HL-60 (cell line): Measurements from ENCODE around the gene LHX2.

Source experiments
- DNase-seq, 2 experiments: peaks; one replicate each; pipeline ENCODE4 v3.0.0-alpha.2; 2010 to 2020; ENCODE audit warnings: low read depth in 1 of 2, low spot score in 1 of 2
- H3K27ac ChIP-seq: fragments of 250-450 bp; sonication (Bioruptor Pico); replicated peaks from 2 replicates; pipeline ENCODE4 v1.5.1; 2020; ENCODE audit warnings: mild to moderate bottlenecking, moderate library complexity
- H3K27me3 ChIP-seq: fragments of 250-450 bp; sonication (Bioruptor Pico); 2 replicates; pipeline ENCODE4 v1.5.1; 2021; ENCODE audit warnings: mild to moderate bottlenecking, moderate library complexity; ENCODE audit not compliant: insufficient read depth, poor library complexity, severe bottlenecking
- H3K4me3 ChIP-seq: replicated peaks from 2 replicates; pipeline ENCODE4 v1.5.1; 2011; ENCODE audit warnings: mild to moderate bottlenecking, control low read depth, low read length; ENCODE audit not compliant: insufficient read depth
- GABPA ChIP-seq: IDR thresholded peaks from 2 replicates; pipeline ENCODE4 v1.6.1; 2012; ENCODE audit warnings: low read depth
- POLR2AphosphoS5 ChIP-seq: IDR thresholded peaks from 2 replicates; pipeline ENCODE4 v1.6.1; 2012; ENCODE audit warnings: low read depth
- SPI1 ChIP-seq: IDR thresholded peaks from 2 replicates; pipeline ENCODE4 v1.6.1; 2012; ENCODE audit warnings: low read depth, mild to moderate bottlenecking, borderline replicate concordance
- TF ChIP-seq, protein P1 (sequence below): IDR thresholded peaks from 2 replicates; pipeline ENCODE4 v1.6.1; 2012; ENCODE audit warnings: low read depth; ENCODE audit not compliant: insufficient replicate concordance
- TF ChIP-seq, protein P2 (sequence below): IDR thresholded peaks from one replicate; pipeline ENCODE4 v1.5.1; 2011; ENCODE audit warnings: low read length, control low read depth, inconsistent platforms; ENCODE audit not compliant: insufficient read depth

LHX2 gene

DNA sequence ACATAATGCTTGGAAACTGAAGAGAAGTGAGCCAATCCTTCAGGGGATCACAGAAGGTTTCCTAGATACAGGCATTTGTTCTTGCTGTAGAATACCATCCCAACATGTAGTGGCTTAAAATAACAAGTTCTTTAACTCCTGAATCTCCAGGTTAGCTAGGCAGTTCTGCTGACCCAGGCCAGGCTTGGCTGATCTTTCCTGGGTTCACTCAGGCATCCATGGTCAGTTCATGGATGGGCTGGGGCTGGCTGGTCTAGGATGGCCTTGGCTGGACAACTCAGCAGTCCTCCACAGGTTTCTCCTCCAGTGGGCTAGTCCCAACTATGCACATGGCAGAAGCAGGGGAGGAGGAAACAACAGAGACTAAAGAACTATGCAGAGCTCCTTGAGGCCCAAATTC is 44.2 kb upstream of the LHX2 start:
- Histone ChIP-seq H3K27ac (no peak overlapping the region), H3K4me3 (no peak overlapping the region), H3K27me3 (no peaks in the 10 kb centered on the region)
- no peak for DNase-seq
- TF ChIP-seq, protein P1, sequence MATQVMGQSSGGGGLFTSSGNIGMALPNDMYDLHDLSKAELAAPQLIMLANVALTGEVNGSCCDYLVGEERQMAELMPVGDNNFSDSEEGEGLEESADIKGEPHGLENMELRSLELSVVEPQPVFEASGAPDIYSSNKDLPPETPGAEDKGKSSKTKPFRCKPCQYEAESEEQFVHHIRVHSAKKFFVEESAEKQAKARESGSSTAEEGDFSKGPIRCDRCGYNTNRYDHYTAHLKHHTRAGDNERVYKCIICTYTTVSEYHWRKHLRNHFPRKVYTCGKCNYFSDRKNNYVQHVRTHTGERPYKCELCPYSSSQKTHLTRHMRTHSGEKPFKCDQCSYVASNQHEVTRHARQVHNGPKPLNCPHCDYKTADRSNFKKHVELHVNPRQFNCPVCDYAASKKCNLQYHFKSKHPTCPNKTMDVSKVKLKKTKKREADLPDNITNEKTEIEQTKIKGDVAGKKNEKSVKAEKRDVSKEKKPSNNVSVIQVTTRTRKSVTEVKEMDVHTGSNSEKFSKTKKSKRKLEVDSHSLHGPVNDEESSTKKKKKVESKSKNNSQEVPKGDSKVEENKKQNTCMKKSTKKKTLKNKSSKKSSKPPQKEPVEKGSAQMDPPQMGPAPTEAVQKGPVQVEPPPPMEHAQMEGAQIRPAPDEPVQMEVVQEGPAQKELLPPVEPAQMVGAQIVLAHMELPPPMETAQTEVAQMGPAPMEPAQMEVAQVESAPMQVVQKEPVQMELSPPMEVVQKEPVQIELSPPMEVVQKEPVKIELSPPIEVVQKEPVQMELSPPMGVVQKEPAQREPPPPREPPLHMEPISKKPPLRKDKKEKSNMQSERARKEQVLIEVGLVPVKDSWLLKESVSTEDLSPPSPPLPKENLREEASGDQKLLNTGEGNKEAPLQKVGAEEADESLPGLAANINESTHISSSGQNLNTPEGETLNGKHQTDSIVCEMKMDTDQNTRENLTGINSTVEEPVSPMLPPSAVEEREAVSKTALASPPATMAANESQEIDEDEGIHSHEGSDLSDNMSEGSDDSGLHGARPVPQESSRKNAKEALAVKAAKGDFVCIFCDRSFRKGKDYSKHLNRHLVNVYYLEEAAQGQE, result no peak
- TF ChIP-seq POLR2AphosphoS5 (no peak), SPI1 (no peak), GABPA (no peak)
- TF ChIP-seq, protein P2, sequence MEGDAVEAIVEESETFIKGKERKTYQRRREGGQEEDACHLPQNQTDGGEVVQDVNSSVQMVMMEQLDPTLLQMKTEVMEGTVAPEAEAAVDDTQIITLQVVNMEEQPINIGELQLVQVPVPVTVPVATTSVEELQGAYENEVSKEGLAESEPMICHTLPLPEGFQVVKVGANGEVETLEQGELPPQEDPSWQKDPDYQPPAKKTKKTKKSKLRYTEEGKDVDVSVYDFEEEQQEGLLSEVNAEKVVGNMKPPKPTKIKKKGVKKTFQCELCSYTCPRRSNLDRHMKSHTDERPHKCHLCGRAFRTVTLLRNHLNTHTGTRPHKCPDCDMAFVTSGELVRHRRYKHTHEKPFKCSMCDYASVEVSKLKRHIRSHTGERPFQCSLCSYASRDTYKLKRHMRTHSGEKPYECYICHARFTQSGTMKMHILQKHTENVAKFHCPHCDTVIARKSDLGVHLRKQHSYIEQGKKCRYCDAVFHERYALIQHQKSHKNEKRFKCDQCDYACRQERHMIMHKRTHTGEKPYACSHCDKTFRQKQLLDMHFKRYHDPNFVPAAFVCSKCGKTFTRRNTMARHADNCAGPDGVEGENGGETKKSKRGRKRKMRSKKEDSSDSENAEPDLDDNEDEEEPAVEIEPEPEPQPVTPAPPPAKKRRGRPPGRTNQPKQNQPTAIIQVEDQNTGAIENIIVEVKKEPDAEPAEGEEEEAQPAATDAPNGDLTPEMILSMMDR, result no peak

DNA sequence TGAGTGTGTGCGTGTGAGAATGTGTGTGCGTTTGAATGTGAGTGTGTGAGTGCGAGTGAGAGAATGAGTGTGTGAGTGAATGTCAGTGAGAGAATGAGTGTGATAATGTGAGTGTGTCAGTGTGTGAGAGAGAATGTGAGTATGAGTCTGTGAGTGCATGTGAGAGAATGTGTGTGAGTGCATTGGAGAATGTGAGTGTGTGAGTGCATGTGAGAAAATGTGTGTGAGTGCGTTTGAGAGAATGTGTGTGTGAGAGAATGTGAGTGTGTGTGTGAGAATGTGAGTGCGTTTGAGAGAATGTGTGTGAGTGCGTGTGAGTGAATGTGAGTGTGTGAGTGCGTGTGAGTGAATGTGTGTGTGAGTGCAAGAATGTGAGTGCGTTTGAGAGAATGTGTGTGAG is 39.0 kb upstream of the LHX2 start:
- Histone ChIP-seq H3K27ac (no peak overlapping the region), H3K4me3 (no peak overlapping the region), H3K27me3 (no peaks in the 10 kb centered on the region)
- no peak for TF ChIP-seq SPI1
- TF ChIP-seq POLR2AphosphoS5, result no peak
- TF ChIP-seq, protein P1, result no peak
- no peak for TF ChIP-seq GABPA
- TF ChIP-seq, protein P2, result no peak
- no peak for DNase-seq

DNA sequence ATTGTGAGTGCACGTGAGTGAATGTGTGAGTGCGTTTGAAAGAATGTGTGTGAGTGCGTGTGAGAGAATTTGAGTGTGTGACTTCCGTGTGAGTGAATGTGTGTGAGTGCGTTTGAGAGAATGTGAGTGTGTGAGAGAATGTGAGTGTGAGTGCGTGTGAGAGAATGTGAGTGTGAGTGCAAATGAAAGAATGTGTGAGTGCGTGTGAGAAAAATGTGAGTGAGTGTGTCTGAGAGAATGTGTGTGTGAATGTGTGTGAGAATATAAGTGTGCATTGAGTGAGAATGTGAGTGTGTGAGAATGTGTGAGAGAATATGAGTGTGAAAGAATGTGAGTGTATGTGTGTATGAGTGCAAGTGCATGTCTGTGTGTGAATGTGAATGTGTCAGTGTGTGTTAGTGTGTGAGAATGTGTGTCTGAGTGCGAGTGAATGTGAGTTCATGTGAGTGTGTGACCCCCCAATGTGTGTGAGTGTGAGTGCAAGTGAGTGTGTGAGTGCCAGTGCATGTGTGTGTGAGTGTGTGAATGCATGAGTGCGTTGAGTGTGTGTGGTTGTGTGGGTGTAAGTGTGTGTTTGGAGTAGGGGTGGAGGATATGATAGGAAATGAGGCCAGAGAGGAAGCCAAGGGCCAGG is 37.9 kb upstream of the LHX2 start:
- H3K4me3 ChIP-seq, result no peak overlapping the region
- no peak for DNase-seq
- no peak overlapping the region for H3K27ac ChIP-seq
- H3K27me3 ChIP-seq, result no peaks in the 10 kb centered on the region
- TF ChIP-seq, protein P2, result no peak

DNA sequence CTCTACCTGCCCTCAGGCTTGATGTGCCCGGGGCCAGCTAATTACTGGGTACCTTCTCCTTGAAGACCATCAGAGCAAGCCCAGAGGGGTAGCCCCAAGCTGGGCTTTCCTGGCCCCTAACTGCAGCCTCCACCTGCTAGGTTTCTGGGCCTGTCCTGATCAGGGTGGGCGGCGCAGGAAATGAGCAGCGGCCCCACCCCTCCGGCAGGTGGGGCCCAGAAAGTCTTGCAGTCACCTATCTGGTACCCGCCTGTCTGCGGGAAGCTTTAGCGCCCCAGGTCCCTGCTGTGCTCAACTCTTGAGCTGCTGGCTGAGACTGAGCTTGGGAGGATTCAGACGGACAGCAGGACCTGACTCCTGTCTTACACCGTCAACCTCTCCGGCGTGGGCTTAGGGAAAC is 37.1 kb upstream of the LHX2 start:
- Histone ChIP-seq H3K4me3 (no peak overlapping the region), H3K27me3 (no peaks in the 10 kb centered on the region), H3K27ac (no peak overlapping the region)
- no peak for DNase-seq
- TF ChIP-seq GABPA (no peak), POLR2AphosphoS5 (no peak), SPI1 (no peak)
- TF ChIP-seq, protein P2, result no peak
- TF ChIP-seq, protein P1, result no peak
